ENCODE measurements around the gene MED12L.

The MED12L gene

GRCh38 chr3:151462278-151462780 lies 376.9 kb downstream of the MED12L start:
- DNase-seq (ENCODE audit: low read depth), result no peak

- no peak for DNase-seq (ENCODE audit: low read depth)
Measured at GRCh38 chr3:151462991-151463390, 377.5 kb downstream of the MED12L start.

GRCh38 chr3:151467069-151467468 lies 381.6 kb downstream of the MED12L start:
- DNase-seq (ENCODE audit: low read depth), result no peak

- peak; percentile 22 for DNase-seq (ENCODE audit: low read depth)
Measured at GRCh38 chr3:151468284-151468917, 382.9 kb downstream of the MED12L start.

- peak; percentile 77 for DNase-seq (ENCODE audit: low read depth)
Measured at GRCh38 chr3:151476344-151477018, 391.0 kb downstream of the MED12L start.

GRCh38 chr3:151477591-151478334 lies 392.3 kb downstream of the MED12L start:
- no peak for DNase-seq (ENCODE audit: low read depth)

- DNase-seq (ENCODE audit: low read depth), result no peak
Measured at GRCh38 chr3:151478335-151478697, 392.9 kb downstream of the MED12L start.

- DNase-seq (ENCODE audit: low read depth), result no peak
Measured at GRCh38 chr3:151479452-151479851, 394.0 kb downstream of the MED12L start.

GRCh38 chr3:151480492-151480891 lies 395.0 kb downstream of the MED12L start:
- DNase-seq (ENCODE audit: low read depth), result no peak

- no peak for DNase-seq (ENCODE audit: low read depth)
Measured at GRCh38 chr3:151483488-151483887, 398.0 kb downstream of the MED12L start.

GRCh38 chr3:151483961-151484520 lies 398.6 kb downstream of the MED12L start:
- DNase-seq (ENCODE audit: low read depth), result peak; percentile 39

Data from CMK (cell line).